ENCODE data around the gene MRC2. TPM values are rescaled to one million over a fixed set of nuclear protein-coding genes. Genes with fewer than 3 reads are reported as not detected.

MRC2 gene
- polyA plus RNA-seq, 1 of the 3 experiments (the other 2 are of a cell fraction) = 213 TPM

GRCh38 chr17:62597920-62598319 lies 29.6 kb upstream of the MRC2 start:
- no peak for DNase-seq
- Histone ChIP-seq H3K9me3 (0 out of 2 replicates have a peak, but pooled peaks cover 3% of the 10 kb centered on the region), H3F3A (replicated peaks; ENCODE audit: insufficient read depth) (peaks cover 4% of the 10 kb centered on the region)

DNA sequence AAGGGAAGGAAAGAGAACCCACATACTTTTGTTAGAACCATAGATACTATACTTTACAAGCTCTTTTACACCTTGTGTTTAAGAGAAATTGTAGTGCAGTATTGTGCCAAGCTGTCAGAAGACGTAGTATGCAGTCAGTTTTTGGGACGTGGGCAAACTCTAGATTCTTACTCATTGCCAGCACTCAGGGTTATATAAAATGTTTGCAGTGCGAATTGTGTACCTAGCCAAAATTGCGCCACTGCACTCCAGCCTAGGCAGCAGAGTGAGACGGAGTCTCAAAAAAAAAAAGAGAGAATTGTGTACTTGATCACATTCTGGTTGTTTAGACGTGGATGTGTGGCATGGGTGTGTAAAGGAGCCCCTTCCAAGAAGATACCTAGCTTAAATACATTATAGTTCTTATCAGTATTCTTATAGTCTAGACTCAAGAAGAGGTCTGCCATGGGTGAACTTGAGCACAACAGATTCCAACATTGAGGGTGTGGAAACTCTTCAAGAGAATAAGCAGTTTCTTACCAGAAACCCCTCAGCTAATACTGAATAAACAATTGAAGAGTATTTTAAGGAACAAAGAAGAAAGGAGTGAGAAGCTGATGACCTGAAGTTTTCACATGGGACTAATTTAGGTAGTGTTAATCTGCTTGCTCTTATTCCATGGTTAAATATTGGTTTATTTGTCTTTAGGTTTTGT lies 27.4 kb upstream of the MRC2 start:
- POLR2A ChIA-PET = no interaction called here
- Histone ChIP-seq H3K9me3 (0 out of 2 replicates have a peak, but pooled peaks cover 3% of the 10 kb centered on the region), H3K27me3 (ENCODE audit: insufficient read depth) (no peaks in the 10 kb centered on the region), H3K4me3 (ENCODE audit: low read depth in 2 of 2, low read length in 1 of 2) (no peak overlapping the region), H3K9ac (no peak overlapping the region), H3K9me2 (no peaks in the 10 kb centered on the region), H4K20me1 (ENCODE audit: insufficient read depth) (no peaks in the 10 kb centered on the region), H3K36me3 (replicated peaks in 1 of 2; ENCODE audit: control insufficient read depth in 1 of 2, insufficient read depth in 2 of 2, low read length in 1 of 2) (peaks cover 66 to 91% of the 10 kb centered on the region in 2 experiments), H3K4me2 (no peak overlapping the region), H3K27ac (ENCODE audit: low read depth in 2 of 2, low read length in 1 of 2) (no peak overlapping the region), H2AFZ (ENCODE audit: low read depth) (no peak overlapping the region), H3K79me2 (ENCODE audit: insufficient read depth) (peaks cover 30% of the 10 kb centered on the region), H3F3A (replicated peaks; ENCODE audit: insufficient read depth) (peaks cover 4% of the 10 kb centered on the region), H3K4me1 (ENCODE audit: control insufficient read depth in 1 of 2, insufficient read depth in 2 of 2, low read depth in 1 of 2, low read length in 1 of 2) (no peaks in the 10 kb centered on the region)
- WGBS (ENCODE audit: low lambda C conversion rate) = 92% methylated on average over 6 of the region's 6 CpGs
- TF ChIP-seq, protein P1, sequence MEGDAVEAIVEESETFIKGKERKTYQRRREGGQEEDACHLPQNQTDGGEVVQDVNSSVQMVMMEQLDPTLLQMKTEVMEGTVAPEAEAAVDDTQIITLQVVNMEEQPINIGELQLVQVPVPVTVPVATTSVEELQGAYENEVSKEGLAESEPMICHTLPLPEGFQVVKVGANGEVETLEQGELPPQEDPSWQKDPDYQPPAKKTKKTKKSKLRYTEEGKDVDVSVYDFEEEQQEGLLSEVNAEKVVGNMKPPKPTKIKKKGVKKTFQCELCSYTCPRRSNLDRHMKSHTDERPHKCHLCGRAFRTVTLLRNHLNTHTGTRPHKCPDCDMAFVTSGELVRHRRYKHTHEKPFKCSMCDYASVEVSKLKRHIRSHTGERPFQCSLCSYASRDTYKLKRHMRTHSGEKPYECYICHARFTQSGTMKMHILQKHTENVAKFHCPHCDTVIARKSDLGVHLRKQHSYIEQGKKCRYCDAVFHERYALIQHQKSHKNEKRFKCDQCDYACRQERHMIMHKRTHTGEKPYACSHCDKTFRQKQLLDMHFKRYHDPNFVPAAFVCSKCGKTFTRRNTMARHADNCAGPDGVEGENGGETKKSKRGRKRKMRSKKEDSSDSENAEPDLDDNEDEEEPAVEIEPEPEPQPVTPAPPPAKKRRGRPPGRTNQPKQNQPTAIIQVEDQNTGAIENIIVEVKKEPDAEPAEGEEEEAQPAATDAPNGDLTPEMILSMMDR (IDR thresholded peaks at IDR 0.05) = no peak
- no peak for TF ChIP-seq TAF1 (IDR thresholded peaks at IDR 0.05; ENCODE audit: borderline replicate concordance, low read depth, low read length)
- no peak for TF ChIP-seq FOSL2 (IDR thresholded peaks at IDR 0.05; ENCODE audit: borderline replicate concordance, low read depth)
- TF ChIP-seq YY1 (IDR thresholded peaks at IDR 0.05; ENCODE audit: low read depth) = no peak
- TF ChIP-seq TCF12 (IDR thresholded peaks at IDR 0.05) = no peak
- no peak for TF ChIP-seq EP300 (IDR thresholded peaks at IDR 0.05; ENCODE audit: borderline replicate concordance in 1 of 2, low read depth in 1 of 2, low read length in 1 of 2)
- TF ChIP-seq NFIC (IDR thresholded peaks at IDR 0.05; ENCODE audit: borderline replicate concordance) = no peak
- TF ChIP-seq GATA2 (CRISPR knock-in tag; IDR thresholded peaks at IDR 0.05) = no peak
- no peak for TF ChIP-seq POLR2AphosphoS5 (IDR thresholded peaks at IDR 0.05; ENCODE audit: low read depth, low read length)
- no peak for TF ChIP-seq GABPA (IDR thresholded peaks at IDR 0.05; ENCODE audit: low read depth)
- TF ChIP-seq, protein P2, sequence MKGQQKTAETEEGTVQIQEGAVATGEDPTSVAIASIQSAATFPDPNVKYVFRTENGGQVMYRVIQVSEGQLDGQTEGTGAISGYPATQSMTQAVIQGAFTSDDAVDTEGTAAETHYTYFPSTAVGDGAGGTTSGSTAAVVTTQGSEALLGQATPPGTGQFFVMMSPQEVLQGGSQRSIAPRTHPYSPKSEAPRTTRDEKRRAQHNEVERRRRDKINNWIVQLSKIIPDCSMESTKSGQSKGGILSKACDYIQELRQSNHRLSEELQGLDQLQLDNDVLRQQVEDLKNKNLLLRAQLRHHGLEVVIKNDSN (IDR thresholded peaks at IDR 0.05; ENCODE audit: borderline replicate concordance, low read depth) = no peak
- TF ChIP-seq RFX5 (IDR thresholded peaks at IDR 0.05; ENCODE audit: low read length) = no peak
- TF ChIP-seq TEAD4 (IDR thresholded peaks at IDR 0.05; ENCODE audit: borderline replicate concordance, insufficient read depth) = no peak
- DNase-seq = no peak
- CTCF ChIA-PET = no interaction called here

More at GRCh38 chr17:62597920-62598319, 29.6 kb upstream of the MRC2 start:
- peaks cover 62 to 79% of the 10 kb centered on the region in 2 experiments for H3K36me3 ChIP-seq (replicated peaks in 1 of 2; ENCODE audit: control insufficient read depth in 1 of 2, insufficient read depth in 2 of 2, low read length in 1 of 2)
- 100% methylated on average over 2 of the region's 2 CpGs for WGBS (ENCODE audit: low lambda C conversion rate)
- ChIA-PET POLR2A (no interaction called here), CTCF (no interaction called here)
- no peak overlapping the region for H3K4me2 ChIP-seq
- no peak overlapping the region for H3K27ac ChIP-seq (ENCODE audit: low read depth in 2 of 2, low read length in 1 of 2)
- H3K9me2 ChIP-seq = no peaks in the 10 kb centered on the region
- TF ChIP-seq JUND (IDR thresholded peaks at IDR 0.05) (no peak), FOXM1 (IDR thresholded peaks at IDR 0.05; ENCODE audit: low read depth) (no peak), RFX5 (IDR thresholded peaks at IDR 0.05; ENCODE audit: low read length) (no peak)
- TF ChIP-seq, protein P1 (IDR thresholded peaks at IDR 0.05) = no peak
- H3K79me2 ChIP-seq (ENCODE audit: insufficient read depth) = peaks cover 35% of the 10 kb centered on the region
- H2AFZ ChIP-seq (ENCODE audit: low read depth) = no peak overlapping the region
- H3K4me3 ChIP-seq (ENCODE audit: low read depth in 2 of 2, low read length in 1 of 2) = no peak overlapping the region
- no peaks in the 10 kb centered on the region for H3K27me3 ChIP-seq (ENCODE audit: insufficient read depth)
- no peaks in the 10 kb centered on the region for H4K20me1 ChIP-seq (ENCODE audit: insufficient read depth)
- no peak overlapping the region for H3K9ac ChIP-seq
- no peaks in the 10 kb centered on the region for H3K4me1 ChIP-seq (ENCODE audit: control insufficient read depth in 1 of 2, insufficient read depth in 2 of 2, low read depth in 1 of 2, low read length in 1 of 2)

Measured in SK-N-SH (cell line).